TTC549 (cell line): ENCODE results near the gene KIF3C.
"Not testable (repeated sequence)": the region's sequence is repeated elsewhere in the genome, so short reads cannot be mapped to it uniquely, and the experiment has no call there.

Source experiments
- FAIRE-seq: peaks from 2 replicates; lab custom pipeline; 2012; peaks lifted over from hg19 to GRCh38; lab: Jason Lieb, UNC

Gene KIF3C

GRCh38 chr2:25982273-25982967 lies at the start of gene KIF3C:
KIF3C (minus strand) TSS chr2:25982497; CDS start chr2:25981917, 580 bp downstream.
- FAIRE-seq, result no peak

GRCh38 chr2:26028083-26028482 lies 45.8 kb upstream of the KIF3C start:
- FAIRE-seq, result not testable (repeated sequence)

GRCh38 chr2:26025509-26025908 lies 43.2 kb upstream of the KIF3C start:
- no peak for FAIRE-seq

DNA sequence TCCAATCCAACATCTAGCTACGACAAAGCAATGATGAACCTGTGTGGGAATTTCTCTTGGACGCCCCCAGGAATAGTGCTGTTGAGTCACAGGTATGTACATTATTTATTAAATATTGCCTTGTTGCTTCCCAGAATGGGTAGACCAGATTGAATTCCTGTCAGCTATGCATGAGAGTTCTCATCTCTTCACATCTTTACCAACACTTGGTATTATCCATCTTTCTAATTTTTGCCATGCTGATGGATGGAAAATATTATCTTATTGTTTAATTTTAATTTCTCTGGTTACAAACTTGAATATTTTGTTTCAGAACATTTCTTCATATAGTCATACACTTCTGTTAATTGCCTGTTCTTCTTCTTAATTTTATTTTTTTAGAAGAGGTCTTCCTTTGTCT lies 42.0 kb upstream of the KIF3C start:
- no peak for FAIRE-seq

- no peak for FAIRE-seq
Observed at GRCh38 chr2:26020231-26020640, 37.9 kb upstream of the KIF3C start.

GRCh38 chr2:26018184-26019055 lies 36.1 kb upstream of the KIF3C start:
- no peak for FAIRE-seq

DNA sequence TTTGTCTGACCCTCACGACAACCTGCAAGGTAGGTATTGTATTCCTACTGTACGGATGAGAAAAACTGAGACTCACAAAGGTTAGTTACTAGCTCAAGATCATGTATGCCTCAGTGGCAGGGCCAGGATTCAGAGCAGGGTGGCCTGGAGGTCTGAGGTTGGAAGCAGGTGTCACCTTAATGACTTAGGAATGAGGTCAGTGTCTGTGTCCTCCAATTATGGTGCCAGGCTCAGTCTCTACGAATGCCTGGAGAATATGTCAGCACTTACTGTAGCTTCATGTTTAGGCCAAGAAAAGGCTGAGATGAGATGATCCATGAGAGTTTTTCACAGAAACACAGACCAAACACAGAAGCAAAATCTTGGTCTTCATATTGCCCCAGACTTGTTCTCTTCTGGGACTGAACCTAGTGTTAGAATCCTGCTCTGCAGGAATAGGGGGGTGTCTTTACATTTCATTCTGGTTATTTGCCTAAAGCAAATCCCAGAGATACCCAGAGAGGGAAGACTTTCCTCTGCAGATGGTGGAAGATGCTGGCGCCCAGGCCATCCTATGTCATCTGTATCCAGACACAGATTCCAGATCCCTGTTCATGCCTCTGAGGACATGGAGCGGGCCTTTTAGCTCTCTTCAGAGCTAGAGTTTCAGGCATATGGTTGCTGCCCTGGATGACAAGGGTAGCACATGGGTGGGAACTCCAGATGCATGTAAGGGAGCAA lies 35.3 kb upstream of the KIF3C start:
- FAIRE-seq, result no peak

GRCh38 chr2:26016706-26017045 lies 34.4 kb upstream of the KIF3C start:
- FAIRE-seq, result not testable (repeated sequence)

GRCh38 chr2:26016012-26016705 lies 33.9 kb upstream of the KIF3C start:
- no peak for FAIRE-seq

GRCh38 chr2:26013668-26014067 lies 31.4 kb upstream of the KIF3C start:
- FAIRE-seq, result no peak

GRCh38 chr2:26011990-26012856 lies 29.9 kb upstream of the KIF3C start:
- no peak for FAIRE-seq

DNA sequence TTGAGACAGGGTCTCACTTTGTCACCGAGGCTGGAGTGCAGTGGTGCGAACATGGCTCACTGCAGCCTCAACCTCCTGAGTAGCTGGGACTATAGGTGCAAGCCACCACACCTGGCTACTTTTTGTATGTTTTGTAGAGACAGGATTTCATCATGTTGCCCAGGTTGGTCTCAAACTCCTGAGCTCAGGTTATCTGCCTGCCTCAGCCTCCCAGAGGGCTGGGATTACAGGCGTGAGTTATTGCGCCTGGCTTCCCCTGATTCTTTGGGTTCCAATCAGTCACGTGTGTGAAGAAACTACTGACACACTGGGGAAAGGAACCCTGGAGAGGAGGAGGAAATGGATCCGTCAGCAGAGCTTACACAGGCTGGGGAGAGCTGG lies 29.3 kb upstream of the KIF3C start:
- no peak for FAIRE-seq

DNA sequence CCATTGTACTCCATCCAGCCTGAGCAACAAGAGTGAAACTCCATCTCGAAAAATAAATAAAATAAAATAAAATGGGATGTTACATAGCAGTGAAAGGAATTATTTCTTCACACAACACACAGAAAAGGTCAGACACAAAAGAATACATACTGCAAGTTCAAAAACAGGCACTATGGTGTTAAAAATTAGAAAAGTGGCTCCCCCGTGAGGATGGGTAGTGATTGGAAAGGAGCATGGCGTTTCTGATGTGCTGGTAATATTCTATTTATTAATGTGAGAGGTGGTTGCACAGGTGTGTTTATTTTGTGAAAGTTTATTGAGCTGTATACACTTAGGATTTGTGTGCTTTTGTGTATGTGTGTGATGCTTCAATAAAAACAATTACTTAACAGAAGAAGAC lies 28.6 kb upstream of the KIF3C start:
- no peak for FAIRE-seq

- FAIRE-seq, result no peak
Observed at GRCh38 chr2:26009567-26009963, 27.3 kb upstream of the KIF3C start.

- FAIRE-seq, result no peak
Observed at GRCh38 chr2:26008851-26009566, 26.7 kb upstream of the KIF3C start.

DNA sequence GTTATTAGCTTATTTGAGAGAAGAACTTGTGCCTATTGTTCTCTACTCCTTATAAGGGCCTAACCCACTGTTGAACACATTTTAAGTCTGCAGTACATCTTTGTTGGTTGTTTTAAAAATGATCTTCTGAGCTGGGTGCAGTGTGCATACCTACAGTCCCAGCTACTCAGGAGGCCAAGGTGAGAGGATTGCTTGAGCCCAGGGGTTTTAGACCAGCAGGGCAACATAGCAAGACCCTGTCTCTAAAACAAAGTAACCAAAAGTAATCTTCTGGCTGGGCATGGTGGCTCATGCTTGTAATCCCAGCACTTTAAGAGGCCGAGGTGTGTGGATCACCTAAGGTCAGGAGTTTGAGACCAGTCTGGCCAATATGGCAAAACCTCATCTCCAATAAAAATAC lies 25.8 kb upstream of the KIF3C start:
- FAIRE-seq, result no peak

DNA sequence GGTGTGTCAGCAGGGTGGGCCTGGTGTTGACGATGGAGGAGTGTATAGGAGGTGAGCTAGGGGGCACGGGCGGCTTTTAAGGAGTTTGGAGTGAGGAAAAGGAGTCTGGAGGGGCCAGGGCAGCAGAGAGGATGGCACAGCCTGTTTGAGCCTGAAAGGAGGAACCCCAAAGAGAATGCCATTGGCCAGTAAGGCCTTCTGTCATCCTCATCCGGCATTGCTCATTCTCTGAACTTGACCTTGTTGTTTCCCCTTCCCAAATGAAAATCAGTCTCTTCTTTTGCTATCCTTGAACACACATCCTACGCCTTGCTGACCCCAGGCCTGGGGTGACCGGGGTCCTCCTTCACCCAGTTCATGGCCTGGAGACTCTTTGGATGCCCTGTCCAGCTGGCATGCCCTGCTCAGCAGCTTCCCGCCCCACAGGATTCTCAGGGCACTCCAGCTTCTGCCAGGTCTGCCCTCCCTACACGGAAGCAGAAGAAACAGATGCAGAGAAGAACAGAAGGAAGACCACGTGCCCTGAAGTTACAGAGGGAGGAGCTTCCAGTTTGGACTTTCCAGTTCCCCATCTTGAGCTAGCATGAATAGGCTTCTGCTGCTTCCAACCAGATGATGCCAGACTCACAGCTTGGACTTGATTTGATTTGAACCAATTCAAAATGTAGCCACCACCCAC lies 20.5 kb upstream of the KIF3C start:
- no peak for FAIRE-seq

DNA sequence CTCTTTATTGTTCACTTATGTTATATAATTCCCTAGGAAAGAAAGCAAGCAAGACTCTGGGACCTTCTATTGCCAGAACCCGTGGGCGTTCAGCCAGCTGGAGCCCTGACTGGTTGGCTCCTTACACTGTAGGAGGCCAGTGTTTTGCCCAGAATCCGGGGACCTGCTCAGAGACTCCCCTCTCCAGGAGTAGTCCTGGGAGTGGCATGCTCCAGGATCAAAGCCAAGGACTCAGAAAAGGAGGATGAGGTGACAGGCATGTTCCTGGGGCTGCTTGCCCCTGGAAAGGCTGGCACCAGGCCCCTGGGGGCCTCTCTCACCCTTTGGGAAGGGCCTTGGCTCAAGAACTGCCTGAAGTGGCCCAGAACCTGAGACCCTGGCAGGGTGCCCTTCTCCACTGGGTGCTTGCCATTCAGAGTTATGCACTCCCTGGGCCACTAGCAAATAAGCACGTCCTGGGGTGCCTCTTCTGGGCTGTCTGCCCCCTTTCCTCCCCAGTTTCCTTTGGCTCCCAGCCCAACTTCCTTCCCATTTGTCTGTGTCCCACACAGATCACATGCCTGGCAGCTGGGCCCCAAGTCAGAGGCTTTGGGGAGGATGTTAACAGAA lies 19.6 kb upstream of the KIF3C start:
- no peak for FAIRE-seq

- FAIRE-seq, result no peak
Observed at GRCh38 chr2:26000561-26001082, 18.3 kb upstream of the KIF3C start.

GRCh38 chr2:25999406-25999805 lies 17.1 kb upstream of the KIF3C start:
- FAIRE-seq, result not testable (repeated sequence)
